HG03025 (cell line): Measurements from ENCODE around the gene BCKDHA.

Source experiments
- ATAC-seq: cut with Tn5 transposase; IDR thresholded peaks from one replicate; pipeline ENCODE4 v1.9.1; 2021; ENCODE audit warnings: mild to moderate bottlenecking, moderate library complexity; ENCODE audit not compliant: unreplicated experiment, low FRiP score

The BCKDHA gene

DNA sequence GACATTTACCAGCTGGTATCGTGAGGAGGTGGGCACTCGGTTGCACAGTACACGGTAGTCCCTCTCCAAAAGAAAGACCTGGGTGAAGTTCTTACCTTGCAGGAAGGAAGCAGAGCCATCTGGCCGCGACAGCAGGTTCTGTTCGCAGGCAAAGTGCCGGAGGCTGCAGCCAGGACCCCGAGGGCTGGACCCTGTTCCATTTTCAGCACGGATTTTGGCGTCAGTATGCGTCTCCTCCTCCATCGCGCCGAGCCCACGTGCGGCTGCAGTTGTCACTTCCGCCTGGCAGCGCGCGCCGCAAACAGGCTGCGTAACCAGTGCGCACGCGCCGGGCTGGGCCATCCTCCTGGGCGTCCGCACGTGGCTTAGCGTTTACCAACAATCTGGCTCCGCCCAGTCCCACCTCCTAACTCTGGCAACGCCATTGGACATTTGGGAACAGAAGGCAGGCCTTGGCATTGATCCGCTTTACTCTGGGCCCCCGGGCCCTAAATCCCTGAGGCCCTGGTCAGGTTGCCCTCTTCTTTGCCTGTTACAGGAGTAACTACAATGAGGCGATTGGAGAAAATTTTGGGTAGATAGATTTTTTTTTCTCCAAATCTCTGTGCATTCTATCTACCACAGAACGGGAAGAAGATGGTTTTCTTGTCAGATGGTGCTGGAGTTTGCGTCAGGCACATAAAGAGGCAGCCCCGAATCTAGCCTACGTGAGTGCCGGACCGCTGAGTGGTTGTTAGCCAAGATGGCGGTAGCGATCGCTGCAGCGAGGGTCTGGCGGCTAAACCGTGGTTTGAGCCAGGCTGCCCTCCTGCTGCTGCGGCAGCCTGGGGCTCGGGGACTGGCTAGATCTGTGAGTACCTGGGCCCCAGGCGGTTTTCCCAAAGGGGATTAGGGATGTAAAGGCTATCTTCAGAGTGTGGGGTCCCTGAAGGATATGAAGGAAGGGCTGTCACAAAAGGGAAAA, at the start of gene BCKDHA, which contains the start of gene EXOSC5:
Gene BCKDHA, plus strand, starts transcription at position 733 of the 964 bp plus-strand sequence. Its CDS starts 10 bp downstream, at position 743.
Gene EXOSC5, minus strand, starts transcription at position 274 of the 964 bp plus-strand sequence. Its CDS starts 31 bp downstream, at position 243.
- ATAC-seq: peak; percentile 77

DNA sequence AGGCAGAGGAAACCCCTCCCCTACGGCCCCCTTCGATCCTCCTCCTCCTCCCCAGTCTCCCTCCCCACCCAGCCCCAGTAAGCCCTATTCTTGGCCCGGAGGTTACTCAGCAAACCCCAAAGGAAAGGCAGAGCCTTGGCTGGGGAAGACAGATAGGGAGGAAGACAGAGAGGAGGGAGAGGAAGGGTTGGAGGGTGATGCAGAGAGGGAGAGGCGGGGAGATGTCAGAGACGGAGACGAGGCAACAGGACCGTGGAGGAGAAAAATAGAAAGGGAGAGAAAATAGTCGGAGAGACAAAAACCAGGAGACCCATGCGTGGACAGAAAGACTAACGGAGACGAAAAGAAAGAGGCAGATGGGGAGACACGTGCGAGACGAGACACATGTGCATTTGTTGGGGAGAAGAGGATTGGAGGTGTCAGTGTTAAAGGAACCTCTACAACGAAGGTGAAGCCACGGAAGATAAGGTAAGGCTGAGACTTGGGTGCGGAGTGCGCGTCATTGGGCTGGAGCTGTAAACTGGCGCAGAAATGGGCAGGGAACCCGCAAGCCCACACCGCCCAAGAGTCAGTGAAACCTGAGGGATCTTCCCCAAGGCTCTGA, 46.8 kb upstream of the BCKDHA start:
- ATAC-seq: no peak

DNA sequence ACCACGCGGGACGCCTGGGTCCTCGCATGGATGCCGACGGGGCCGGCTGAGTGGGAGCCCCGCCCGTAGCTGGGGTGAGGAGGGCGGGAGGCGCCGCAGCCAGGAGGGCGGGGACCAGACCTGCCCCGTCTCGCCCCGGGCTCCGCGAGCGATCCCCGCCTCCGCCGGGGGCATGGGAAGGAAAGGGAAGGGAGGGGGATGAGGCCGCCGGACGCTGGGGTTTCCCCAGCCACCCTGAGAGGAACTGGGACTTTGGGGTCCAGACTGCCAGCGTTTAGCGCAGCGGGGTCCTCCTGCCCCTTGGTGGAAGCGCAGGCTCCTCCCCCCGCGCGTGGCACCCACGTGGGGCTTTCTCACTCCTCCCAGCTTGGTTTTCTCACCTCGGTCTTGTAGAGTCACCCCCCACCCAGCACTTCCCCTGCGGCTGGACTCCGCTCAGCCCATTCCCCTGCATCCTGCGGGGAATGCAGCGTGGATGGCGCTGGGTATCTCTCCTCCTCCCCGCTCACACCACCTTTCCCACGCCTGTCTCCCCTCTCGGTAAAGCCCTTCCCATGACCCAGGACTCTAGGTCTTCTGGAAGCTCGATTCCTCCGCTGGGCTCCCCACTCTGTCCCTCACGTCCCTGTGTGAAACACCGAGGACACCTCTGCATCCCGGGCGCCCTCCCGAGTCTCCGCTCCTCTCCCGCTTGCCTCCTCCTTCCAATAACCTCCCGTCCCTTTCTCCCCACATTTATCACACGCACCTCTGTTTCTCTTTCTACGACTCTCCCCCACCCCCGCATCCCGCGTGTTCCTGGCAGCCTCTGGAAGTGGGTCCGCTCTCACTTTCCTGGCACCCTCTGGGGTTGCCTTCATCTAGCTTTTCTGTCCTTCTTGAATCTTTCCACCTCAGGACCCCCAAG, 46.0 kb upstream of the BCKDHA start:
- ATAC-seq: no peak

DNA sequence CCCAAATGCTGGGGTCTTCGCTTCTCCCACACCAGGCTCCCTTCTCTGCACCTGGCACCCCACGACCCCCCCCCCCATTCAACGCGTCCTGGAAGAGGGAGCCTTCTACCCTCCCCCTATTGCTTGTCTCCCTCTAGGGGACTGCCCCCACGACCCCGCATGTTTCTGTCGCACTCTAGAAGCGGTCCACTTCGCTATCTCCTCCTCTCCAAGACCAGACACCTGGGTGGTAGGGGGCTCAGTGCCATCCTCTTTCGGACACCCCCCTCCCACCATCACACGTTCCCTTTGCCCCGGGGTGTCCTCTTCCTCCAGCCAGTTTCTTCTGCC, 45.4 kb upstream of the BCKDHA start:
- ATAC-seq: no peak

DNA sequence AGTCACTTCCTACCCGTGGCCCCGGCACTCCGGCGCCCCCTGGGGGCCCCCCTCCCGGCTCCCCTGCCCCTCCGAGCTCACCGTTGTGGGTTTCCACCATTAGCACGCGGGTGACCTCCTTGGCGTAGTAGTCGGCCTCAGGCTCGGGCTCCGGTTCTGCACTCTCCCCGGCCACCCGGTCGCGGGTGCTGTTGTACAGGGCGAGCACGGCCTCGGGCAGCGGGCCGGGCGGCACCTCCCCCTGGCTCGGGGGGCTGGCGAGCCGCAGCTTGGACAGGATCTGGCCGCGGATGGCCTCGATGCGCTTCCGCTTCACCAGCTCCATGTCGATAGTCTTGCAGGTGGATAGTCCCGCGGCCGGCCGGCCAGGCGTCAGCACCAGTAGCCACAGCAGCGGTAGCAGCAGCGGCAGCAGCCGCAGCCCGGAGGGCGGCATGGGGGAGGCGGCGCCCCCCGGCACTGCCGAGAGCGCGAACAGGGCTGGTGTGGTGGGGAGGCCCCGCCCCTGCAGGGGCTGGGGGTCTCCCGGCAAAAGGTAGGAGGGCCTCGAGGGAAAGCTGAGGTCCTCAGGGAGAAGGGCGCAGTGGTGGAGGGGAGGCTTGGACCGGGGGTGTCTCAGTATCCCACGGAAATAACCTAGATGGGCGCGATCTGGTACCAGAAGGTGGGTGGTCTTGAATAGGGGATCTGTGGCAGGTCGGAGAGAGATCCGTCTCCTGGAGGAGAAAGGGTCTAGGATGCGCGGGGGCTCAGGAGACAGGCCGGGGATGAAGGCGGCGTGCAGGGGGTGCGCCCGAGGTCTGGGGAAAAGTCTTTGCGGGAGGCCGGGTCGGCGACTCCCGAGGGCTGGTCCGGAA, 44.8 kb upstream of the BCKDHA start:
- ATAC-seq: no peak

DNA sequence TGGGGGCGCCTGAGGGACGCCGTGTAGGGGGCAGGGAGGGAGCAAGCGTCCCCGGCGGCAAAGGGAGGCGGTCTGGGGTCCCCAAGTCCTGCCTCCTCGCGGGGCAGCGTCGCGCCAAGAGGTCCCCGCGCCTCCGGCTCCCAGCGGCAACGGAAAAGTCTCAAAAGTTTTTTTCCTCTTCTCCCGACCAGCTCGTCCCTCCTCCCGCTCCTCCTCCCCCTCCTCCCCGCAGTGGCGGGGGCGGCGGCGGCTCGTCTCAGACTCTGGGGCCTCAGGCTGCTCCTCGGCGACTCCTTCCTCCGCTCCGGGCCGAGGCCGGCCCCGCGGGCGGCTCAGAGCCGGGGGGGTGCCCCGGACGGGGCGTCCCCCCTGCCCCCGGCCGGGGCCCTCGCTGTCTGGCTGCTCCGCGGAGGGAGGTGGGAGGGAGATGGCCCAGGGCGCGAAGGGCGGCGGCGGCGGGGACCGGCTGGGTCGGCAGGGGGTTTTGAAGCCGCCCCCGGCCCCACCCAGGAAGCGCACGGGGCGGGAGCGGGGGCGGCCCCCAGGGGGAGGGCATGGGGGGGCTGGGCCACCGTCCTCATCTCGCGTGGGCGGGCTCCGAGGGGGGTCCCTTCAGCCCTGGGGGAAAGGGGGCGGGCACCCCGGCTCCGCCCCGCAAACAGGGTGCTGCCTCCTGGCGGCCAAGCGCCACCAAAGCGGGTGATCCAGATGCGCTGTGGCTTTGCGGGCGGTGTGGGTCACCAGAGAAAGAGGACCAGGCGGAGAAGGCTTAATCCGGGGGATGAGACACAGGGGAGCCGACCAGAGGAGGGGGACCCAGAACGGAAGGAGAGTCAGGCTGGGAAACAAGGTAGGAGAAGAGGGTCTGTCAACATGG, 43.9 kb upstream of the BCKDHA start, which contains the start of gene TGFB1:
Gene TGFB1, minus strand, starts transcription at position 457 of the 877 bp plus-strand sequence. CDS start 878 bp downstream, outside the sequence.
- peak; percentile 40 for ATAC-seq

DNA sequence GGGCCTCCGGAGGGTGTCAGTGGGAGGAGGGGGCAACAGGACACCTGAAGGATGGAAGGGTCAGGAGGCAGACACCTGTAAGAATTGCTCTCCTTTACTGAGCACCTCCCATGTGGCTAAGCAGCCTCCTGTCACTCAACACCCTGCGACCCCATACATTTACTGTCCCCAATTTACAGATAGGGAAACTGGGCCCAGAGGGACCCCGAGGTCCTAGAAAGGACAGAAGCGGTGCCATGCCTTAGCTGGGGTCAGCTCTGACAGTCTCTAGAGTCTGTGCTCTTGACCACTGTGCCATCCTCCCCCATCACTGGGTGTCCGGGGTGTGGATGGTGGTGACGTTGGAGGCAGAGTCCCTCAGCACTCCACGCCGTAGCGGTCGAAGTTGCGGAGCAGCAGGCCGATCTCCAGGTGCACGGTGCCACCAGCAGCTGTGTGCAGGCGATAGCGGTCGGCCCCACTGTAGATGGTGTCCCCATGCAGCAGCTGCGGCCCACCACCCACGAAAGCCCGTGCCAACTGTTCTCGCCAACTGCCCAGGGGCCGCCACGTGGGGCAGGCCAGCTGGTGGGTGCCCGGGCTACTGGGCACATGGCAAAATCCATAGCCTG, 43.2 kb upstream of the BCKDHA start:
- no peak for ATAC-seq

DNA sequence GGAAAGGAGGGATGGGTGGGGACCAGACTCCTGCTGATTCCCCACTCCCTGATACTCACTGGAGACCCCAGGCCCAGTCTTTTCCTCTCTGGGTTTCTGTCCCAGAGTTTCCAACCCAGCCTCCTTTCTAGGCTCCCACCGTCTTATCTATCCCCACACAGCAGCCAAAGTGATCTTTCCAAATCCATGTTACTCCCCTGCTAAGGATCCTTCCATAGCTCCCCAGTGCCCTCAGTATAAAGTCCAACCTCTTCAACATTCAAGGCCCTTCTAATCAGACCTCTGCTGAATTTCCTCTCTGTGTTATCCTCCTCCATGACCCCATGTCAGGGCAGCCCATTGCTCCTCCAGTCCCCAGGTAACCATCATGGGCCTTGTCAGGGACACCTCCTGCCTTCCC, 42.6 kb upstream of the BCKDHA start:
- ATAC-seq: no peak

DNA sequence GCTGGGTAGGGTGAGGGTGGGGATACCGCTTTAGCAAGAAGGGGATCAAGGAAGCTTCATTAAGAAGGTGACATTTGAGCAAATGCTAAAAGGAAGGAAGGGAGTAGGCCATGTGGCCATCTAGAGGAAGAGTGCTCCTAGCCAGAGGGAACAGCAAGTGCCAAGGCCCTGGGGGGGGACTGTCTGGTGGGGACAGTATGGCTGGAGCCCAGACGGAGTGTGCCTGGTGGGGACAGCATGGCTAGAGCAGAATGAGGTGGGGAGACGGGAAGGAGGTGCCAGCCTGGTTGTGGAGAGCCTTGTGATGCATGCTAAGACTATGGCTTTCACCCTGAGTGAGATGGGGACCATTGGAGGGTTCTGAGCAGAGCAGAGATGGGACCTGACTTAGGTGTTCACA, 41.8 kb upstream of the BCKDHA start:
- no peak for ATAC-seq

DNA sequence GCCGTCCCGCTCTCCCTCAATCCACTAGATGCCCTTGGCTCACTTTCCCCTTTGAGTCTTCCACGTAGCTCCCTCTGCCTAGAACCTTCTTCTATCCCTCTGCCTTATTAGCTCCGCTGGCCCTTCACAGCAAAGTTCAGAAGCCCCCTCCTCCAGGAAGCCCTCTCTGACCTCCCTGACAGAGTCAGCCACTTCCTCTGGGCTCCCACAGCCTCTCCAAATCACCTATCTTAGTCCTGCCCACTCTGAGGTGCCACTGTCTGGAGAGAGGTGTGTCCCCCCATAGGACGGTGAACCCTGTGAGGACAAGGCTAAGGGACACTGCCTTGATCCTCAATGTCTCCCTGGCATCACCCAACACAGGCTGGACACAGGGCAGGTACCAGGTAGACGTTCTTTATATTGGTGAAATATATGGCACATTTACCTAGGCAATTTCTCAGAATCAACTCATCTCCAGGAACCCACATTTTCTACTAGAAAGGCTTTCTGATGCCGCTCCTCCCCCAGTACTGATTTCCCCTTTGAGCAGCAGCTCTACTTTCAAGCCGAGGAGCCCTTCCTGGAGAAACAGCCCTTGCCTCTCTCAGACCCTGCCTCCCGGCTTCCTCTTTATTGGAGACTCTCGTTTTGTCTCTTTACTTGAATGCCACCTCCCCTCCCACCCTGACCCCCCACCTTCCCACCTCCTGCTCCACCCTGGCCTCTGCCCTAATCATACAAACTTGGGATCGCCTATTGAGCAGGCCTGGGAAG, 40.5 kb upstream of the BCKDHA start:
- ATAC-seq: no peak

DNA sequence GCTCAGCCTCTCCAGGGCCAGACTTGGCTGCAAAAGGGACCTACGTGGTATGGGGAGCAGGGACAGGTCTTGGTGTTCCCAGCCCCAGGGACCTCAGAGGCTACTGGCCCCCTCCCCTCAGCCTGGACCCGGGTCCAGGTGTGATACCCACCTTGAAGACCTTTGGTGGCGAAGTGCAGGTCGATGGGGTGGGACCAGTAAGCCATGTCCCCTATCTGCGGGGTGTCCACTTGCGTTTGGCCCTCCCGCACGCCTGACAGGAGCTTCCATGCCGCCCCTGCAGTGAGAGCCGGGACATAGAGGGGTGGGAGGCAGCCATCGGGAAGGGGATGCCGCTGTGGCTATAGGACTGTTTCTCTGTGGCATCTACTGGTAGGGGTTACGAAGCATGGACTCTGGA, 39.9 kb upstream of the BCKDHA start:
- no peak for ATAC-seq

DNA sequence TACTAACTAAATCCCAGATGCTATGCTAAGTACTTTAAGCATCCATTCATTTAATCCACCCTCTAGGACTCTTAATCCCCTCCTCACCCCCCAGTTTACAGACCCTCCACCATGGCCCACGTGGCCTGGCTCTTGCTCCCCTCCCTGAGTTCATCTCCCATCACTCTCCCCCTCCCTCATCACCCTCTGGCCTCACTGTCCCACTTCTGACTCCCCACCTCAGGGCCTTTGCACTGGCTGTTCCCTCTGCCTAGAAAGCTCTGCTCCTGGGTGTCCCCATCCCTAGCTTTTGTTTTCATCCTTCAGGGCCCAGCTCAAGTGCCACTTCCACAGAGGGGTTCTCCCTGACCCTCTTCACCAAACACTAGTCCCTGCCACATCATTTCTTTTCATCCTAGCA, 37.9 kb upstream of the BCKDHA start:
- no peak for ATAC-seq

DNA sequence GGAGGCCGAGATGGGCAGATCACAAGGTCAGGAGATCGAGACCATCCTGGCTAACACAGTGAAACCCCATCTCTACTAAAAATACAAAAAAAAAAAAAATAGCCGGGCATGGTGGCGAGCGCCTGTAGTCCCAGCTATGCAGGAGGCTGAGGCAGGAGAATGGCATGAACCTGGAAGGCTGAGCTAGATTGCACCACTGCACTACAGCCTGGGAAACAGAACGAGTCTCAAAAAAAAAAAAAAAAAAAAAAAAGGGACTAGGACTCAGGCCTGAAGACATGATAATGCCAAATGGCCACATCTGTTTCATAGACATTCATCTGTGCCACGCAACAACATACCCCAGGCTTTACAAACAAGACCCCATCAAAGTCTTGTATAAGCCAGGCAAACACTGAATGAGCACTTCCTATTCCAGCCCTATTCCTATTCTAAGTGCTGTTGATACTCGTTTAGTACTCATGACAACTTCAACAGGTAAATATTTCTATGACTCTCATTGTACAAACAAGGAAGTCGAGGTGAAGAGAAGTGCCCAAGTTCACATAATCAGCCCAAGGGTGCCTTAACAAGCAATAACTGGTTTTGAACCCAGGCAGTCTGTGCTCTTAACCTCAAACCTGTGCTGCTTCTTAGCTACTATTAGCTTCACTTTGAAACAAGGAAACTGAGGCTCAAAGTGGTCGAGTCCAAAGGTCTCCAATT, 35.3 kb upstream of the BCKDHA start:
- no peak for ATAC-seq

DNA sequence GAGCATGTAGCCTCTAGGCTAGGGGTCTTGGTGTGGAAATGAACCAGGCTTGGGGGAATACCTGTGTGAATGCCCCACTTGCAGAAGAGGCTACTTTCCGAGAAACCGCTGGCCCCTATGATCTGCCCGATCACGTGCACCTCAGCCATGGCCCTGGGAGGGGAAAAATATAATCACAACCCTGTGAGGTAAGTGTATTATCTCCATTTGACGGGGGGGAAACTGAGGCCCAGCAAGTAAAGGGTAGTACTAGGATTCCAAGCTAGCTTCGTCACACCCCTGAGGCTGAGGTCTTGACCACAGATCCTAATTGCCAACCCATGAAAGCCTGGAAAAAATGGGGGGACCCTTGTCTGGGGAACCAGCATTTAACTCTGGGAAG, 34.3 kb upstream of the BCKDHA start:
- ATAC-seq: no peak

DNA sequence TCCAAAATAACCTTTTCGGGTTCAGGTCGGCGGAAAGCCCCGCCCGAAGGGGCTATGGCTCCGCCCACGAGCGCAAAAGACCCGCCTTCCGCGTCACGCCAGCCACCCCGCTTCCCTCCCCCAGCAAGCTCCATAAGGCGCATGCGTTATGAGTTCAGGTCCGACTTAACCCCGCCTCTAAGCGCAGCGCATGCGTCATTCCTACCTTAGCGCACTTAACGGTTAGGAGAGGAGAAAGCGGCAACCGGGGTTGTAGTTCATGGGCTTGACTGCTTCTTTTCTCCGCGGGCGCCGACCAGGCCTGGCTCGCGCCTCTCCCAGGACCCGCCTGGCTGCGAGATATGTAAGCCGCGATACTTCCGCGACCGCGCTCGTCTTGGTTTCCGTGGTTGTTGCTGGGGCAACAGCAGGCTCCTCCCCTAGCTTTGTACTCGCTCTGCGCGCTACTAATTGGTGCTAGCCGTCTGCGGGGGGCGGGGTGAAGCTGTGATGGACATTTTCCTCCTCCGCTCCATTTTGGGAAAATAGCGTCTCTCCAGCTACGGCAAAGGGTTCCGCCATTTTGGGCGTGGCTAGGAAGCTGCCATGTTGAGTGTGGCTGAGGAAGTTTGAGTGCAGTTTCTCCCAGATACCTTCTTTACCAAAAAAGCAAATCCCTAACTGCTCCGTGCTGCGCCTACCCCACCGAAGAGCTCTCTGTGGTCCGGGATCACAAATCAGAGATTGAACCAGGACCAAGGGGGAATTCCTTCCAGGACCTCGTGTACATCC, 33.7 kb upstream of the BCKDHA start, which contains the start of gene B9D2:
Gene B9D2, minus strand, starts transcription at position 397 of the 771 bp plus-strand sequence. CDS start 630 bp downstream, outside the sequence.
- peak; percentile 87 for ATAC-seq
